ENCODE measurements around the gene SYNPO2.
"Not testable (repeated sequence)": the region's sequence is repeated elsewhere in the genome, so short reads cannot be mapped to it uniquely, and the experiment has no call there.

The SYNPO2 gene

GRCh38 chr4:119030536-119030890 lies 141.9 kb downstream of the SYNPO2 start:
- DNase-seq (ENCODE audit: low read depth in 1 of 2, low spot score in 1 of 2), result no peak

DNA sequence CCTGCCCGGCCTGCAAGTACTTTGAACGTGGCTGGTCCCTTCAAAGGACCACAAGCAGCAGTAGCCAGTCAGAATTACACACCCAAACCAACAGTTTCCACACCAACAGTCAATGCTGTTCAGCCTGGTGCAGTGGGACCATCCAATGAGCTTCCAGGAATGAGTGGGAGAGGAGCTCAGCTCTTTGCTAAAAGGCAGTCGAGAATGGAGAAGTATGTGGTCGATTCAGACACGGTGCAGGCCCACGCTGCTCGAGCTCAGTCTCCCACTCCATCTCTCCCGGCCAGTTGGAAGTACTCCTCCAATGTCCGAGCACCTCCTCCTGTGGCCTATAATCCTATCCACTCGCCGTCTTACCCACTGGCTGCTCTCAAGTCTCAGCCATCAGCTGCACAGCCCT lies 142.6 kb downstream of the SYNPO2 start:
- DNase-seq (ENCODE audit: low read depth in 1 of 2, low spot score in 1 of 2), result no peak

- no peak for DNase-seq (ENCODE audit: low read depth in 1 of 2, low spot score in 1 of 2)
These were observed 144.4 kb downstream of the SYNPO2 start for GRCh38 chr4:119032921-119033685.

DNA sequence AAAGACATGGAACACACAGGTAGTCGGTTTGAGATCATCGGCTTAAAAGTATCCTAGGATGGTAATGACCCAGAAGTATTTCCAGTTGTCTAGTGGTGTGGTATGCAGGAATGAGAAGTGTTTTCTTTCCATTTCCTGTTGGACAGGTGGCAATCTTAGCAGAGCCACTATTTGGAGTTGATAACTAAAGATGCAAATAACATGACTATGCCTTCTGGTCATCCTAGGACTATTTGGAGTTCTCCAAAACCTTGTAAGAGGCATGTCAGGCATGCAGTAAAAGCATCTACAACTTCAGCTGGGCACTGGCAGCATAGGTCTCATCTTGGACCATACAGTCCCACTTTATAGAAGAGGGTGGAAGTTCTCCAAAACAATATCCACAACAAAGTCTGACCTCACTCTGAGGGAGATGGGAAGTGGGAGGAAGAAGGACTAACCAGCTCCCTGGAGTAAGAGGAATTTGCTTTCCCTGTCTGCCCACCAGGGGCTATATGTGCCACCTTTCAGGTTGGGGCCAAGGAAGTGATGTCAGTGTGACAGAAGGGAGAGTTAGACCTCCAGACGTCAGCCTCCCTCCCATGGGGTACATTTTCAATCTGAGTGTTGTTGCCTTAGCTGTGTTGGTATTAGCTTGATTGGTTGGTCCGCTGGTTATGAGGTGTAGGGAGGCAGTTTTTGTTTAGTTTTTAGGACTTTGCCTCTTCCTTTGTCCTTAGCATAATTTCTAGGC lies 145.8 kb downstream of the SYNPO2 start:
- DNase-seq (ENCODE audit: low read depth in 1 of 2, low spot score in 1 of 2), result no peak

DNA sequence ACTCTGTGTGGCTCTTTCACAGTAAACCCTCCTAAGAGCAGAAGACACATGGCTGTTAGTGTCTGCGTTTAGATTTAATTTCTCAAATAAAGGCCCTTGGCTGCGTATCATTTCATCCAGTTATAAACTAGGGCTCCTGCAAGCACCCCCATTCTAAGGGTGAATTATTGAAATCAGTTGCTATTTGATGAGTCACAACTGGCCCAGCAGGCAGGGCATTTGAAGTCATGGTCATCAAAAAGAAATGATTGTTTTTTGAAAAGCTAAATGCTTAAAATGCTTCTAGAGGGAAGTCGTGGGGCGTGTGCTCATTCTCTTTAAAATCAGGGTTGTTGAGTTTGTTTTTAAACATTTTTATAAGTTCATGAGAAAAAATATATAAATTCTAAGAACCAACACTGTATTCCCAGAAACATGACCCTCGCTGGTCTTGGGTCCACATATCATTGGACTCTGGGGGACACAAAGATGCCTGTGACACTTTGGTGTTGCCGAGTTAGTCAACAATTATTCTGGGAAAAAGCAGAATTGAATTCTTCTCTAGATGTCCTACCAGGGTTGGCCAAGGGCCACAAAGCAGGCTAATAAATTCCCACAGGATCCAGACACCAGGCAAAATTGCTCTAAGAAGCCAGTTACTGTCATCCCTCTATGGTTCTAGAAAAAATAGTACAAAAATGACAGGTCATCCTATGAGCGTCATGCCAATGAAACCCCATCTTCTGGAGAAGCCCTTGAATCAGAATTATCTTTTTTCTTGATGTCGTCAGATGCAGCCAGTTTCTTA lies 147.5 kb downstream of the SYNPO2 start:
- no peak for DNase-seq (ENCODE audit: low read depth in 1 of 2, low spot score in 1 of 2)

DNA sequence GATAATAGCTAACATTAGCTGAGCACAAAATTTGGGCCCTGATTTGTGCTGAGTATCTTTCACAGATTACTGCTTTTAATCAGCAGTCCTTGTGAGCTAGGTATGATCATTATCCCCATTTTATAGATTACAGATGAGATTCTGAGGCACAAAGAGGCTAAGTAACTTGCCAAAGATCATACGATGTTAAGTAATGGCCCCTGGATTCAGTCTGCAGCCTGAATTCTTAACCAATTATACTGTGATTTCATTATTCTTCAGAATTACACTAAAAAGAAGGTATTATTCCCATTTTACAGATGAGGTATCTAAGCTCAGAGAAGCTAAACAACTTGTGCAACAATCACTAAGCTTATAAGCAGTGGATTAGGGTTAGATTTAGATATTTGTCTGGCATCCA lies 149.1 kb downstream of the SYNPO2 start:
- no peak for DNase-seq (ENCODE audit: low read depth in 1 of 2, low spot score in 1 of 2)

GRCh38 chr4:119038116-119038841 lies 149.6 kb downstream of the SYNPO2 start:
- no peak for DNase-seq (ENCODE audit: low read depth in 1 of 2, low spot score in 1 of 2)

GRCh38 chr4:119039160-119039559 lies 150.5 kb downstream of the SYNPO2 start:
- no peak for DNase-seq (ENCODE audit: low read depth in 1 of 2, low spot score in 1 of 2)

- no peak for DNase-seq (ENCODE audit: low read depth in 1 of 2, low spot score in 1 of 2)
These were observed 151.1 kb downstream of the SYNPO2 start for GRCh38 chr4:119039779-119040178.

DNA sequence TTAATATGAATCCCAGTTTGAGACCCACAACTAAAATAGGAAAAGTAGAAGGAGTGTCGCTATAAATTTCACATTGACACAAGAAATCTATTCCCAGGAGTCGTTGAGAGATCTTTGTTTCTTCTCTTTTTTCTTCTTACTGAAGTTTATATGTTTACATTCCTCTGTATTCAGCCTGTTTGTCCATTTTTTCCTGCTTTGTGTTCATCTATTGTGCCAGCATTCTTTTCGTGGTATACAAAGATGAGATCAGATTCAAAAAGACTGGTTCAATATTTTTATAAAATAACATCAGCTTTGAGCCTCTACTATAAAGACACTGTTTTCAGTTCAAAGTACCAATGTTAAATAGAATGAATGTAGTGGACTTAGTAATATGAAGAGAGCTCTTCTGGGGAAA lies 151.6 kb downstream of the SYNPO2 start:
- no peak for DNase-seq (ENCODE audit: low read depth in 1 of 2, low spot score in 1 of 2)

DNA sequence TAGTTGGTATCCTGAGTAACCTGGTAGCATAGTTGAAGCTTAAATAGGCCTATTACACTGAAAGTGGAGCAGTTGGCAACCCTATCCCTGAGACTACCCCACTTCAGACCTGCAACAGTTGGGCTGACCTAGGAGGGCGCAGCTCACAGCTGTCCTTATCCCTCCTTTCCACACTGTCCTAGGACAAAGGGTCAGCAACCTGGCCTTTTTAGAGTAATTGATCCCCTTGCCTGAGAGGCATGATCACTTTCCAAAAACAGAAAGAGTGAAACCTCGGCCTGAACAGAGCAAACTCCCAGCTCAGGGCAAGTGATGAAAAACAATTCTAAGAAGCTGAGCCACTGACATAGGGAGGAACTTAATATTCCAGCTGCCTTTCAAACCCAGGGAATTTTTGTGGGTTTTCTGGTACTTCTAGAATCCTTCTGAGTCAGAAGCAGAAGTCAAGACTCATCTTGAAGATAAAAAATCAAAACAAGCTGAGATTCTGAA lies 152.1 kb downstream of the SYNPO2 start:
- no peak for DNase-seq (ENCODE audit: low read depth in 1 of 2, low spot score in 1 of 2)

DNA sequence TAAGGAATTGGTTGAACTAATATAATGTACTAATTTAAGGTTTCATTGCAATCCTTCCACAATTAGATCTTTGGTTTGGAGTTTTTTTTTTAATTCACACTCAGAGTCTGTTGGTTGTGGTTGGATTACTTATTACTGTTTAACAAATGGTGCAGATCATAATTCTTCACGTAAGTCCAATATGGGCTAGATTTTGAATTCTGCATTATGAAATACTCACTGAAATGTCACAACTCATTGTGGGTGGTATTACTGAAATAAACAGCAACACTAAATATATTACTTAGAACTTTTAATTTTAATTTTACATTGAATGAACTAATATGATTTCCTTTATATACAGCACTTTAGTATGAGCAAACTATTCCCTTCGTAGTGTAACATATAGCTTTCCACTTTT lies 152.7 kb downstream of the SYNPO2 start:
- DNase-seq (ENCODE audit: low read depth in 1 of 2, low spot score in 1 of 2), result no peak

DNA sequence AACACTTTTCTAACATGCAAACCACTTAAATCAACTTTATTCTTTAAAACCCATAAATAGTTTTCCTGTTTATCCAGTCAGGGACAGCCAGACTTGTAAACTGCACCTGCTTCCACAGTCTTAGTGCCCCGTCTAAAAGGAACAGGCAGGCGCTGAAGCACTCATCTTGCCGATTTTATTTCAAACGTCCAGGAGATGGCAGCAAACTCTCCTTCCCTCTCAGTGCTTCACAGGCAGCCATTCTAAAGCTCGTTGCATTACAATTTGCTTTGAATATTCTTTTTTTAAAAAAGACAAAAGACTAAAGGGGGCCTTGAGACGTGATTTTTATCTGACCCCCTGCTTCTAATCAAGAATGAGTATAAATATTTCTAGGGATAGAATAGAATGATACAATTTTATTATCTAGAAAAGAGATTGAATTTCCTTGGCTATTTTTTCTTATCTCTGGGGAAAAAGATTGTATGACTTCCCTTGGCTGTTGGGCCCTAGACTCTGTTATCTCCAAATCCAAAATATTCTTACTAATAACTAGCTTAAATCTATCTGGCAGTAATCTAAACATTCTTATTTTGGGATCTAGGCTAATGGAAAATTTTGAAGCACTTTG lies 153.4 kb downstream of the SYNPO2 start:
- DNase-seq (ENCODE audit: low read depth in 1 of 2, low spot score in 1 of 2), result peak in 1 of 2 donors; percentile 9

- DNase-seq (ENCODE audit: low read depth in 1 of 2, low spot score in 1 of 2), result no peak
These were observed 157.6 kb downstream of the SYNPO2 start for GRCh38 chr4:119046263-119046662.

- DNase-seq (ENCODE audit: low read depth in 1 of 2, low spot score in 1 of 2), result not testable (repeated sequence)
These were observed 158.4 kb downstream of the SYNPO2 start for GRCh38 chr4:119047059-119047458.

- no peak for DNase-seq (ENCODE audit: low read depth in 1 of 2, low spot score in 1 of 2)
These were observed 159.8 kb downstream of the SYNPO2 start for GRCh38 chr4:119048446-119048845.

- no peak for DNase-seq (ENCODE audit: low read depth in 1 of 2, low spot score in 1 of 2)
These were observed 160.7 kb downstream of the SYNPO2 start for GRCh38 chr4:119049342-119049741.

GRCh38 chr4:119050527-119051090 lies 162.0 kb downstream of the SYNPO2 start:
- DNase-seq (ENCODE audit: low read depth in 1 of 2, low spot score in 1 of 2), result no peak

GRCh38 chr4:119053245-119053644 lies 164.6 kb downstream of the SYNPO2 start:
- no peak for DNase-seq (ENCODE audit: low read depth in 1 of 2, low spot score in 1 of 2)

- DNase-seq (ENCODE audit: low read depth in 1 of 2, low spot score in 1 of 2), result no peak
These were observed 165.3 kb downstream of the SYNPO2 start for GRCh38 chr4:119053997-119054396.
